Prostate gland (tissue), 2 donors: ENCODE measurements around the gene TDRD1. TPM values are rescaled to one million over a fixed set of nuclear protein-coding genes. Genes with fewer than 3 reads are reported as not detected.

Experiments used
- DNase-seq: peaks from one replicate; pipeline ENCODE4 v3.0.0-alpha.2; 2019; ENCODE audit warnings: low spot score
- H3K27ac ChIP-seq, 2 donors: fragments of 200-600 bp; sonication (generic); 2 replicates each; pipeline ENCODE4 v1.5.1; 2017 to 2019
- H3K27me3 ChIP-seq: fragments of 200-600 bp; sonication (generic); replicated peaks from 2 replicates; pipeline ENCODE4 v1.5.1; 2019; ENCODE audit not compliant: insufficient read depth
- H3K36me3 ChIP-seq, 2 donors: fragments of 200-600 bp; sonication (generic); 1 replicate in 1 of 2; 2 replicates in 1 of 2; pipeline versions ENCODE4 v1.5.1 to v1.8.1; 2017 to 2019
- H3K4me1 ChIP-seq: fragments of 200-600 bp; sonication (generic); replicated peaks from 2 replicates; pipeline ENCODE4 v1.5.1; 2019
- H3K4me3 ChIP-seq, 2 donors: fragments of 200-600 bp; sonication (generic); 2 replicates each; pipeline ENCODE4 v1.5.1; 2017 to 2019
- H3K9me3 ChIP-seq: fragments of 200-600 bp; sonication (generic); 2 replicates; pipeline ENCODE4 v1.5.1; 2017
- POLR2A ChIP-seq: fragments of 450-650 bp; IDR thresholded peaks from one replicate; pipeline ENCODE4 v1.6.1; 2016; ENCODE audit warnings: antibody characterized with exemption, mild to moderate bottlenecking
- POLR2AphosphoS5 ChIP-seq: sonication (generic); formaldehyde crosslinking; IDR thresholded peaks from one replicate; pipeline ENCODE4 v1.6.1; 2017; ENCODE audit warnings: antibody characterized with exemption
- WGBS: methylation state at CpG from one replicate; pipeline ENCODE4 v1.1.5; 2018; 5-methylcytosine and 5-hydroxymethylcytosine counted together
- intact Hi-C: fragments of 100-400 bp; cut with DNase I; formaldehyde crosslinking; loops from one replicate; pipeline ENCODE4 v1.14.2; 2022
- microRNA counts, 2 donors: library from miRNA; unstranded; fragments of <30 nt; microRNA quantifications; one replicate each; lab custom pipeline; 2016 to 2017
- small RNA-seq, 2 donors: library from RNA; depleted of rRNA; stranded (forward); fragments of <200 nt; gene quantifications; one replicate each; pipeline ENCODE3, GENCODE V24; 2016
- total RNA-seq, 2 donors: library from RNA; depleted of rRNA; stranded (reverse); fragments of >200 nt; gene quantifications; one replicate each; pipeline ENCODE4 v1.1.0, GENCODE V29; 2016
- TF ChIP-seq, protein P1 (sequence below), 4 experiments: fragments of 200-600 bp in 2 of 4; fragments of 450-650 bp in 2 of 4; sonication (generic) in 2 of 4; IDR thresholded peaks; 1 replicate in 3 of 4; 2 replicates in 1 of 4; pipeline ENCODE4 v1.5.1; 2016 to 2019; ENCODE audit warnings: antibody characterized with exemption in 4 of 4, mild to moderate bottlenecking in 2 of 4, moderate library complexity in 2 of 4

TDRD1 gene
- total RNA-seq, 2 donors from 2014 or later, result 16.0 TPM; not detected in 1

GRCh38 chr10:114279289-114279688, 100.1 kb downstream of the TDRD1 start:
- 86% methylated on average over 4 of the region's 4 CpGs for WGBS
- Histone ChIP-seq H3K27me3 (no peaks in the 10 kb centered on the region), H3K4me3 (no peak overlapping the region), H3K36me3 (no peaks in the 10 kb centered on the region), H3K9me3 (no peaks in the 10 kb centered on the region), H3K4me1 (peaks cover 3% of the 10 kb centered on the region), H3K27ac (no peak overlapping the region)
- DNase-seq, result no peak
- intact Hi-C loops, result no loop called here
- TF ChIP-seq POLR2AphosphoS5, result no peak
- TF ChIP-seq, protein P1, sequence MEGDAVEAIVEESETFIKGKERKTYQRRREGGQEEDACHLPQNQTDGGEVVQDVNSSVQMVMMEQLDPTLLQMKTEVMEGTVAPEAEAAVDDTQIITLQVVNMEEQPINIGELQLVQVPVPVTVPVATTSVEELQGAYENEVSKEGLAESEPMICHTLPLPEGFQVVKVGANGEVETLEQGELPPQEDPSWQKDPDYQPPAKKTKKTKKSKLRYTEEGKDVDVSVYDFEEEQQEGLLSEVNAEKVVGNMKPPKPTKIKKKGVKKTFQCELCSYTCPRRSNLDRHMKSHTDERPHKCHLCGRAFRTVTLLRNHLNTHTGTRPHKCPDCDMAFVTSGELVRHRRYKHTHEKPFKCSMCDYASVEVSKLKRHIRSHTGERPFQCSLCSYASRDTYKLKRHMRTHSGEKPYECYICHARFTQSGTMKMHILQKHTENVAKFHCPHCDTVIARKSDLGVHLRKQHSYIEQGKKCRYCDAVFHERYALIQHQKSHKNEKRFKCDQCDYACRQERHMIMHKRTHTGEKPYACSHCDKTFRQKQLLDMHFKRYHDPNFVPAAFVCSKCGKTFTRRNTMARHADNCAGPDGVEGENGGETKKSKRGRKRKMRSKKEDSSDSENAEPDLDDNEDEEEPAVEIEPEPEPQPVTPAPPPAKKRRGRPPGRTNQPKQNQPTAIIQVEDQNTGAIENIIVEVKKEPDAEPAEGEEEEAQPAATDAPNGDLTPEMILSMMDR (IDR thresholded peaks at IDR 0.05), result no peak

- 56% methylated on average over 8 of the region's 8 CpGs for WGBS
- H3K9me3 ChIP-seq, result no peaks in the 10 kb centered on the region
- no peaks in the 10 kb centered on the region for H3K36me3 ChIP-seq
- intact Hi-C loops, result no loop called here
- no peak overlapping the region for H3K27ac ChIP-seq
- TF ChIP-seq POLR2A (no peak), POLR2AphosphoS5 (peak; percentile 53)
- TF ChIP-seq, protein P1 (IDR thresholded peaks at IDR 0.05), result peak in 2 of 4 experiments; percentile 33 to 45
- peak; percentile 28 for DNase-seq
- no peak overlapping the region for H3K4me3 ChIP-seq
- peaks cover 3% of the 10 kb centered on the region for H3K4me1 ChIP-seq
- no peaks in the 10 kb centered on the region for H3K27me3 ChIP-seq
These were observed 100.9 kb downstream of the TDRD1 start for GRCh38 chr10:114279901-114280644.

- H3K27ac ChIP-seq, result no peak overlapping the region
- no peak for TF ChIP-seq POLR2AphosphoS5
- no peak for TF ChIP-seq POLR2A
- TF ChIP-seq, protein P1 (IDR thresholded peaks at IDR 0.05), result no peak
- no peaks in the 10 kb centered on the region for H3K27me3 ChIP-seq
- no peaks in the 10 kb centered on the region for H3K9me3 ChIP-seq
- 84% methylated on average over 5 of the region's 7 CpGs for WGBS
- no peak for DNase-seq
- H3K4me3 ChIP-seq, result no peak overlapping the region
- peaks cover 3% of the 10 kb centered on the region for H3K4me1 ChIP-seq
- intact Hi-C loops, result no loop called here
- H3K36me3 ChIP-seq, result no peaks in the 10 kb centered on the region
These were observed 101.9 kb downstream of the TDRD1 start for GRCh38 chr10:114281006-114281405.

DNA sequence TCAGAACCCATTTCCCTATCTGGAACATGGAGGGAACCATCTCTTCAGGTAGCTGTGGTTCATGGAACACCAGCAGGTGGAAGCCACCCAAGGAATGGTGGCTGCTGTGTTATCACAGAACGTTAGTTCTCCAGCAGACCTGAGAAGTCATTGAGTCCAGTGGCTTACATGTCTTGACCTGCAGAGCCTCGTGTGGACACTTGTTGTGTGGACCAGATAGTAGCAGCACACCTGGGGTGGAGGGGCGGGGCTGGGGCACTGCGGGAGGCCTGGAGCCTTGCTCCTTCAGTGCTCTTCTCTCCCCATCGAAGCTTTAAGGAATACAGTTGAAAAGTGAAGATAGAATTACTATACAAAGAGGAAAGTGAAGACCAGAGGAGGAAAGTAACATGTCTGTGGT, 102.3 kb downstream of the TDRD1 start:
- no peaks in the 10 kb centered on the region for H3K27me3 ChIP-seq
- H3K4me1 ChIP-seq, result peaks cover 3% of the 10 kb centered on the region
- 74% methylated on average over 5 of the region's 5 CpGs for WGBS
- intact Hi-C loops, result no loop called here
- H3K36me3 ChIP-seq, result no peaks in the 10 kb centered on the region
- no peak for DNase-seq
- no peak overlapping the region for H3K4me3 ChIP-seq
- TF ChIP-seq, protein P1 (IDR thresholded peaks at IDR 0.05), result no peak
- TF ChIP-seq POLR2AphosphoS5 (no peak), POLR2A (no peak)
- no peak overlapping the region for H3K27ac ChIP-seq
- H3K9me3 ChIP-seq, result no peaks in the 10 kb centered on the region

MicroRNAs encoded within 50 kb of the gene (microRNA counts, 767-probe panel; counts per million panel counts)
- 431 to 927 counts per million in 2 donors for microRNA hsa-miR-2110 (lab: Ali Mortazavi, UCI)

Small RNA genes lying within 50 kb of the gene (small RNA-seq; reads per million reads assigned to genes)
- 0 reads per million in 2 donors for gene RF02277

Other genes starting within 250 kb of the TDRD1 start
- 10 to 100 TPM; 10.2 to 15.4 TPM for gene ADRB1, start 135.5 kb upstream of the TDRD1 start, total RNA-seq
- 10 to 100 TPM; 22.6 to 40.4 TPM for gene CCDC186, start 5.2 kb upstream of the TDRD1 start, total RNA-seq
- gene VWA2, start 59.9 kb downstream of the TDRD1 start, total RNA-seq, result 10 to 100 TPM; 14.6 to 24.2 TPM
- gene AFAP1L2, start 225.1 kb downstream of the TDRD1 start, total RNA-seq, result 10 to 100 TPM; 16.1 to 34.1 TPM